Ammon's horn (tissue), 1 donor: ENCODE data around the gene TNXB.
"Not testable (repeated sequence)": the region's sequence is repeated elsewhere in the genome, so short reads cannot be mapped to it uniquely, and the experiment has no call there.

Experiments
- DNase-seq: peaks from one replicate; pipeline ENCODE4 v3.0.0-alpha.2; 2016; ENCODE audit warnings: low spot score

TNXB gene

GRCh38 chr6:32112431-32112980 is 3.4 kb upstream of the TNXB start:
- no peak for DNase-seq

GRCh38 chr6:32111424-32112066 is 2.4 kb upstream of the TNXB start:
- DNase-seq, result no peak

GRCh38 chr6:32110632-32111031 is 1.5 kb upstream of the TNXB start:
- no peak for DNase-seq

GRCh38 chr6:32109765-32110160 is 625 bp upstream of the TNXB start:
- no peak for DNase-seq

- DNase-seq, result no peak
These were observed 418 bp downstream of the TNXB start for GRCh38 chr6:32108727-32109113.

GRCh38 chr6:32108094-32108627 is 977 bp downstream of the TNXB start:
- no peak for DNase-seq

GRCh38 chr6:32107406-32107805 is 1.7 kb downstream of the TNXB start:
- no peak for DNase-seq

GRCh38 chr6:32105433-32105832 is 3.7 kb downstream of the TNXB start:
- DNase-seq, result no peak

GRCh38 chr6:32102255-32102654 is 6.9 kb downstream of the TNXB start:
- DNase-seq, result no peak

GRCh38 chr6:32100251-32100650 is 8.9 kb downstream of the TNXB start:
- not testable (repeated sequence) for DNase-seq

- no peak for DNase-seq
These were observed 11.8 kb downstream of the TNXB start for GRCh38 chr6:32097364-32097763.

- no peak for DNase-seq
These were observed 12.5 kb downstream of the TNXB start for GRCh38 chr6:32096394-32097258.

GRCh38 chr6:32096087-32096393 is 13.1 kb downstream of the TNXB start:
- no peak for DNase-seq

- no peak for DNase-seq
These were observed 13.6 kb downstream of the TNXB start for GRCh38 chr6:32095338-32096086.

- peak; percentile 64 for DNase-seq
These were observed 16.2 kb downstream of the TNXB start for GRCh38 chr6:32092760-32093497.

- no peak for DNase-seq
These were observed 19.9 kb downstream of the TNXB start for GRCh38 chr6:32089082-32089828.

- DNase-seq, result no peak
These were observed 20.6 kb downstream of the TNXB start for GRCh38 chr6:32088487-32089049.

- peak; percentile 43 for DNase-seq
These were observed 21.3 kb downstream of the TNXB start for GRCh38 chr6:32087574-32088486.
